NCI-H187 (cell line): ENCODE results near the gene RHCE.
"Not testable (repeated sequence)": the region's sequence is repeated elsewhere in the genome, so short reads cannot be mapped to it uniquely, and the experiment has no call there.

ENCODE experiments used
- DNase-seq, 2 experiments: peaks; one replicate each; lab custom pipeline; 2025; lab: John Stamatoyannopoulos, UW

The RHCE gene

DNA sequence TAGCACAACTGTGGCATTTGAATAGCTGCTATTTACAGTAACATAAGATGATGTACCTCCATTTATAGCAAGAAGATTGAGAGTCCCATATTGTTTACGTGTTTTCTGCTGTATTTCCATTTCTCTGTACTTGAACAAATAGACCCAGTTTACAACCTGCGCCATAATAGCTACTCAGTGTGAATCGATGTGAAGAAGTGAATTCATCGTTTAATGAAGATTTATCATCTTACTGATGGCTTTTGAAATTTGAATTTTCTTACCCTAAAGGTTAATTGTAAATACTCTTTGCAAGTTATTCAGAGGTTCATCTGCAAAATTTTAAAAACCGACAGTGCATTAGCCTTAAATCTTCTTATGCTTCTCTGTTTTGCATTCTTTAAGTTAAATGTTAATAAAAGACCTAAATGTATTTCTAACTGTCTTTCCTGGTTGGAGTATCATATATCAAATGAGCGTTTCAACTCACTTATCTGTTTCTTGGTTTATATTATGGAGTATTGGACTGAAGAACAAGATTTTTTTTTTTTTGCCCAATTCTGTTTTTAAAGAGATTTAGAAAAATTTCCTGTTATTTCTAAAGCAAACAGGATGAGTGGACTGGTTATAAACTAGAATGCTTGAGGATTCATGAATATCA is 12.2 kb upstream of the RHCE start:
- DNase-seq = no peak

GRCh38 chr1:25431955-25432719 is 11.5 kb upstream of the RHCE start:
- DNase-seq = no peak

DNA sequence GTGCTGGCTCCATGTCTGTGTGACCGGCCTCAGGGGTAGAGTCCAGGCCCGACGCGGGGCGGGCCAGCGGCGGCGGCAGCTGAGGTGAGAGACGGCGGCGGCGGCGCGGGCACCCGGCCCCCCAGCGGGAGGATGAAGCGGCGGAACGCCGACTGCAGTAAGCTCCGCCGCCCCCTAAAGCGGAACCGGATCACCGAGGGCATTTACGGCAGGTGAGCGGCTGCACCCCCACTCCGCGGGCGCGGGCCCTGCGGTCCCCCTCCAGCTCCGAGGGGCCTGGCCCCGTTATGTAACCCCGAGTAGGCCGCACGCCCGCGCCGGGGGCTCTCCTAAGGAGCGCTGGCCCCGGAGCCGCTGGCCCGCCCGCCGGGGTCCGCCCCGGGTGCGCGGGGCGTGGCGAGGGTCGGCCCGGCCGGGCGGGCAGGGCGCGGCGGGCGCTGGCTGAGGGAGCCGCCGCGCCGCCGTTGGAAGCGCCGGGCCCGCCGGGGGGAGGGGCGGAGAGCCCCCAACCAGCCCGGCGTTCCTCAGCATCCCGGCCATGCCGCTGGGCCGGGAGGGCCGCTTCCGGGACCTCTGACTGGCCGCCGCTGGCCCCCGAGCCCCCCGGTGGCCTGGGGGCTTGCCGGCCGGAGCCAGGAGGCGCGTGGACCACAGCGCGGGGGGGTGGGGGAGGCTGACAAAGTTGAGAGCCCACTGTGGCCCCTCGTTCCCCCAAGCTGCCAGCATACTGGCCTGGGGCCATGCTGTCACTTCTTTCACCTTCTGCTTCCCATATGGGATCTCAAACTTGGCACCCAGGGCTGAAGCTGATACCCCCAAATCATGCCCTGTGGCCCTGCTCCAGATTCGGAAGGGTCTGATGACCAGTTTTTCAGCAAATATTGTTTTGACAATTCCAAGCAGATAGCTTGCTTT is 10.6 kb upstream of the RHCE start:
- no peak for DNase-seq

DNA sequence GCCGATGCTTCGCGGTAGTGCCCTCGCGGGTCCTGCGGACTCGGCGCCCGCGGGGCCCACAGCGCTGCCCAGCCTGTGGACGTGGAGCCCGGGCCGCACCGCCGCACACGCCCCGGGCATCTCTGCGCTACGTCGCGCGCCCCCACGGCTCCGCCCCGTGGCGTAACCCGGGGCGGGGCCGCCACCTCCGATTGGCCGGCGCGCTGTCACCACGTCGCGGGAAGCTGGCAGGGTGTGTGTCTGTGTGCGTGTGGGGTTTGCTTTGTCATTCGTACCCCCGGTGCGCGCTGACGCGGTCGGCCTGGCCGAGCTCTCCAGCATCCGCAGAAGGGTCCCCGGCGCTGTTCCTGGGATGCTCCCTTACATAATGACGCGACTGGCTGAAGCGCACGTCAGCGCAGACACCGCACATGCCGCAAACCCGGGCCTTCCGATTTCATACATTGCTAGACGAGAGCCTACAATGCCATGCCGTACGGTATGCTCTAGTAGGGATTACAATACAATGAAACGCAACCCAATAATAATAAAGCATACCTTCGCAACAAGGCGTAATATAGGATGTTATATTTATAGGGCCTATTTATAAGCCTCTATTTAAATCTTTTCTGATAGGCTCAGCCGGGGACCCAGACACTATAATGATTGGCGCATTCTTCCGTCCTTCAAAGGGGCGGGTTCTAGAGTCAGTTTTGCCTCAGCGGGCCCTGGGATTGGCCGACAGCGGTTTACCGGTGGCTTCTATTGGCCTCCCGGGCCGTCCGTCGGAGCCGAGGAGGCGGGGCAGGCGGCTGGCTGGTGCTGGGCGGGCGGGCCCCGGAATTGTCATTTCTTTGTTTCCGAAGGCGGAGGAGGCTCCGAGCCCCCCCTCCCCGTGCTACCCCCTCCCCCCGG is 9.7 kb upstream of the RHCE start, which contains the start of gene MACO1:
Gene MACO1, plus strand, starts transcription at position 825 of the 894 bp plus-strand sequence. CDS start 202 bp downstream, outside the sequence.
- DNase-seq = peak; percentile 93 to 94

DNA sequence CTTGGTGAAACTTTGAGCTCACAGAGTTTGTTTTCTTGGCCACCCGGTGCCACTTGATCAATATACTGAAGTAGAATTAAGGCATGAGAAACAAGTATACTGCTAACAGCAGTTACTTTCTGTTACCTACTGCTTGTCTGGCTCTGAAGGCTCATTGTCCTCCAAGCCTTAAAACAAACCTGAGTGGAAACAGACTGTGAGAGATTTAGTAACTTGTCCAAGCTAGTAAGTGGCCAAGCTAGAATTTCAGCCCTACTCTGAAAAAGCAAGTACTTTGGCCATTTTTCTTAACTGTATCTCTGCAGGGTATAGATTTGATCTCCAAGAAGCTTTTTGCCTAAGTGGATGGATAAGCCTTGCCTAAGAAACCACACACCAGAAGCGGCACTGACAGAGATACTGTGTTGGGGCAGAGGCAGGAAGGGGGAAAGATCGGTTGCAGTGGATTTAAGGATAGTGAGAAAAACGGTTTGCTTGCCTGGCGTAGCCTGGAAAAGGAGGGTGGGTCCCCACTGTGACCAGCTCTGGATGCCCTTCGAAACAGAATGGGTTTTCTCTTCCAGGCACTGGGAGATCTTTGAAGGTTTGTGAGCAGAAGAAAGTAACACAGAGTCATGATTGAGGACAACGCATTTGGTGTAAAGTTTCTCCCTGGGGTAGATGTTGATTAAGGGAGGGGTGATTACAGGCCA is 8.0 kb upstream of the RHCE start:
- no peak for DNase-seq

- DNase-seq = no peak
Observed at GRCh38 chr1:25427696-25428095, 7.1 kb upstream of the RHCE start.

- no peak for DNase-seq
Observed at GRCh38 chr1:25425098-25426085, 4.8 kb upstream of the RHCE start.

GRCh38 chr1:25423206-25423605 is 2.6 kb upstream of the RHCE start:
- not testable (repeated sequence) for DNase-seq

DNA sequence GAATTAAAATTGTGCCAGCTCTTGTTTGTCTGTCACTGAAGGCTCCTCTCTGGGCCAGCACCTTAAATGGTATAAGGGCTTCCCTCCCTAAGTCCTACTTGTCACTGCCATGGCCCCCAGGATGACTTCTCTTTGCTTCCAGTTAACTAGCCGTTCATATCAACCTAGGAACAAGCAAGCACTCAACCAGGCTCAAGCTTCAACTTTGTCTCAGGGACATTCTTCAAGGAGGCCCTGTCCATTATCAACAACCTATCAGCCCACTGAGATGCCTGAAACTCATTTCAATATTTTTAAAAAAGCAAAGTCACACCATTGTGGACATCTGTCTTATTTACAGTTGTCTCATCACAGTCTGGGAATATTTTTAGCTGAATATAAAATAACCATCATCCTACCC is 1.3 kb downstream of the RHCE start:
- not testable (repeated sequence) for DNase-seq

DNA sequence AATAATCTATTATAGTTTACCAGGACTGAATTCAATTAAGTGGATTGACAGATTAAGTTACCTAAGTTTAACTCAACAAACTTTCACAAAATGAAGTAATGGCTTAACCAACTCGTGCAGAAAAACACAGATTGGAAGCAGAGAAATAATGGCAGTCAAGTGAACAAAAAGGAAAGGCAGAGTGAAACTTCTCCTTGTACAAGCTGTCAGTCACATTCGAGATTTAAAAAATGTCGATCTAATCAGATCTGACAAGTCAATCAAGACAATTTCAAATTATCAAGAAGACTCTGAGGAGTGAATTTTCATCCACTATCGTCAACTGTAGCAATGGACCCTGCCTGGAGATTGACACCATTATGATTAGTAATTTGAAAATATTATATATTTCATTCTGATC is 3.3 kb downstream of the RHCE start:
- DNase-seq = not testable (repeated sequence)

DNA sequence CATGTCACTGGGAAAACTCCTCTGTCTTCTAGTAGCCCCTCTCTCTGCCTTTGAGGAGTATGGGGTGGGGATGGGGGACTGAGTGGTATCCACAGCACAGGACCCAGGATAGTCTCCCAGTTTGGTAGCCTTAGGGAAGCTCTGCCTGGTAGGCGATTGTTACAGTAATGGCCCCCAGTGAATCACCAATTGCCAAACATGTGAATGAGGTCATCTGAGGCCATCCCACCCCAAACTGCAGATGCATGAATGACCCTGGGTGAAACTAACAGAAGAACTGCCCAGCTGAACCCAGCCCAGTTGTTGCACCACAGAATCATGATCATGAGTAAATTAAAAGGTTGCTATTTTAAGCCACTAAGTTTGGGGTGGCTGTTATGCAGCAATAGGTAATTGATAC is 6.0 kb downstream of the RHCE start:
- DNase-seq = not testable (repeated sequence)

DNA sequence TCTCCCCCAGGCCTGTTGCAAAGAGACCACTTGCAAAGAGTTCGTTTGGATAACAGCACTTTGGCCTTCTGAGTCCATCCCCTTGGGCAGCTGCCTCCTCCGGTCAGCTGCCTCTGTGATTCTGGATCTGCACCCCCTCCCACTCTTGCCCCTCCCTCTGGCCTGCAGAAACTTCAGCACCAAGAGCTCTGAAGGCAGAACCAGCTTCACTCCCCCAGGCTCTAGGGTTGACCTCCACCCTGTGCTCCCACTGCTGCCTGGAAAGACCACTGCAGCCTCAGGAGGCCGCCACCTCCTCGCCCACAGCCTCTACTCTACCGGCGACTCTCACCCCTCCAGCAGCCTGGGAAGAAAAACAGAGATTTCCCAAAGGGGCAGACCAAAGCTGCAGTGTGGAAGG is 6.5 kb downstream of the RHCE start:
- not testable (repeated sequence) for DNase-seq

GRCh38 chr1:25412872-25413623 is 7.6 kb downstream of the RHCE start:
- DNase-seq = not testable (repeated sequence)

- DNase-seq = not testable (repeated sequence)
Observed at GRCh38 chr1:25409641-25410427, 10.8 kb downstream of the RHCE start.

DNA sequence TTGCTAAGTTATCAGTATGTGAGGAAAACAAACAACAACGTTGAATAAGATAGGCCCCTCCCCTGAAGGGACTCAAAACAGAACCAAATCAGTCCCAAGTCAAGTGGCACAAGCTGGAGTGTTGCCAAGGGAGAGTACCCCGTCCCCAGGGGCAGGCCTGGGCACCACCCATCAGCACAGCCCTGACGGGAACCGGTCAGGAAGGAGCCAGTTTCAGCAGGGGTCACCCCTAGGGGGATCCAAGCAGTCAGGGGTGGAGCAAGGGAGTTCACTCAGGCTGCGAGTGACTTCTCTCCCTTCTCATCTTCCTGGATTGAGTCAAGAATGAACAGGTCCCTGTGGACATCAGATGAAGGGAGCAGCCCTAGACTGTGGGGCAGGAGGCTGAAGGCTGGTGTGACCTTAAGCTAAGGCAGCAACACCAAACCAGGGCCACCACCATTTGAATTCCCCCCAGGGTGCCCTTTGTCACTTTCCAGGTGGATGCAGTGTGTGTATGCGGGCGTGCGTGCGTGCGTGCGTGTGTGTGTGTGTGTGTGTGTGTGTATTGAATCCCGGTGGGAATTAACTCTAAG is 14.8 kb downstream of the RHCE start:
- DNase-seq = not testable (repeated sequence)

GRCh38 chr1:25402947-25403803 is 17.4 kb downstream of the RHCE start:
- DNase-seq = not testable (repeated sequence)

- DNase-seq = not testable (repeated sequence)
Observed at GRCh38 chr1:25398079-25398478, 22.5 kb downstream of the RHCE start.
